Naive thymus-derived CD8-positive, alpha-beta T cell (primary cell): Measurements from ENCODE around the gene RASA1. TPM values are rescaled to one million over a fixed set of nuclear protein-coding genes. Genes with fewer than 3 reads are reported as not detected.
"Not testable (repeated sequence)": the region's sequence is repeated elsewhere in the genome, so short reads cannot be mapped to it uniquely, and the experiment has no call there.

Experiments used
- ATAC-seq, 2 donors: fragments of 150-1000 bp; cut with Tn5 transposase in 1 of 2; sonication (Bioruptor Pico), chemical (Tn5 transposase) in 1 of 2; 1 replicate in 1 of 2; 2 replicates in 1 of 2; pipeline ENCODE4 v1.10.0; 2021; ENCODE audit warnings: mild to moderate bottlenecking in 2 of 2, moderate library complexity in 2 of 2
- POLR2A ChIA-PET: fragments of 350-600 bp; sonication (Branson Sonifier 250); formaldehyde crosslinking; loops from one replicate; lab custom pipeline; 2021; ENCODE audit warnings: antibody characterized with exemption; lab: Charles Lee
- DNase-seq, 10 donors: peaks; one replicate each; pipeline versions ENCODE4 v3.0.0 to v3.0.0-alpha.2; 2020 to 2022
- H3K27ac Mint-ChIP-seq, 10 donors: one replicate each; pipeline ENCODE4 v1.8.0; 2020 to 2022; ENCODE audit warnings: mild to moderate bottlenecking in 10 of 10, mixed read lengths in 10 of 10, moderate library complexity in 4 of 10, inconsistent platforms in 1 of 10
- H3K27me3 Mint-ChIP-seq, 5 donors: one replicate each; pipeline ENCODE4 v1.8.0; 2021 to 2022; ENCODE audit warnings: mixed read lengths in 5 of 5
- H3K36me3 Mint-ChIP-seq, 3 donors: one replicate each; pipeline ENCODE4 v1.8.0; 2020 to 2022; ENCODE audit warnings: mixed read lengths in 3 of 3, mild to moderate bottlenecking in 2 of 3, inconsistent platforms in 1 of 3
- H3K4me1 Mint-ChIP-seq, 4 donors: one replicate each; pipeline ENCODE4 v1.8.0; 2021 to 2022; ENCODE audit warnings: mixed read lengths in 4 of 4
- H3K4me3 Mint-ChIP-seq, 10 donors: one replicate each; pipeline ENCODE4 v1.8.0; 2020 to 2022; ENCODE audit warnings: mild to moderate bottlenecking in 10 of 10, mixed read lengths in 10 of 10, moderate library complexity in 6 of 10, inconsistent platforms in 1 of 10
- H3K9me3 Mint-ChIP-seq, 9 donors: one replicate each; pipeline ENCODE4 v1.8.0; 2020 to 2022; ENCODE audit warnings: mixed read lengths in 9 of 9, mild to moderate bottlenecking in 3 of 9, inconsistent platforms in 1 of 9, moderate library complexity in 1 of 9
- polyA plus RNA-seq, 3 donors: library from polyadenylated mRNA; unstranded; fragments of 300-500 nt; fragmentation: Illumina TruSeq; gene quantifications; one replicate each; pipeline ENCODE4 v1.2.3, GENCODE V29; 2021
- total RNA-seq, 8 experiments: library from RNA in 2 of 8; stranded (reverse) in 2 of 8; gene quantifications; one replicate each; pipeline ENCODE4 v1.2.3 and lab custom pipeline; 2021 to 2026

RASA1 gene
- total and polyA plus RNA-seq, 5 experiments from 2014 or later, result 3.4 to 26.1 (median 7.7) TPM

- ATAC-seq, result peak in 1 of 2 donors; percentile 18
- Mint-ChIP-seq H3K27me3 (no peaks in the 10 kb centered on the region), H3K4me1 (peaks cover 10 to 16% (median 11%) of the 10 kb centered on the region in 4 donors), H3K27ac (peak overlapping the region in 6 of 10 donors; percentile 22 to 66 (median 42)), H3K9me3 (no peaks in the 10 kb centered on the region), H3K4me3 (no peak overlapping the region), H3K36me3 (no peaks in the 10 kb centered on the region)
- DNase-seq, result no peak
- POLR2A ChIA-PET, result no interaction called here
Observed at GRCh38 chr5:87260604-87261192, 7.0 kb upstream of the RASA1 start.

GRCh38 chr5:87263498-87263897, 4.2 kb upstream of the RASA1 start:
- Mint-ChIP-seq H3K27ac (peak overlapping the region in 1 of 10 donors; percentile 59), H3K9me3 (peaks cover 0 to 2% (median 0%) of the 10 kb centered on the region in 9 donors), H3K4me1 (peaks cover 16 to 26% (median 18%) of the 10 kb centered on the region in 4 donors), H3K27me3 (no peaks in the 10 kb centered on the region), H3K36me3 (no peaks in the 10 kb centered on the region), H3K4me3 (no peak overlapping the region)
- ATAC-seq (no peak), DNase-seq (no peak)
- POLR2A ChIA-PET, result no interaction called here

- DNase-seq (no peak), ATAC-seq (no peak)
- peak overlapping the region; percentile 88 to 100 (median 96) for H3K4me3 Mint-ChIP-seq
- H3K27ac Mint-ChIP-seq, result peak overlapping the region; percentile 83 to 97 (median 94)
- POLR2A ChIA-PET, result interaction anchor here (0.8 to 1.0 kb wide), 2 partner anchors 192 to 197 kb away, joined by 3 to 4 read pairs; no protein-coding TSS in a partner anchor
- no peaks in the 10 kb centered on the region for H3K27me3 Mint-ChIP-seq
- peaks cover 21 to 34% (median 32%) of the 10 kb centered on the region in 4 donors for H3K4me1 Mint-ChIP-seq
- peaks cover 0 to 5% (median 3%) of the 10 kb centered on the region in 3 donors for H3K36me3 Mint-ChIP-seq
- peaks cover 0 to 2% (median 0%) of the 10 kb centered on the region in 9 donors for H3K9me3 Mint-ChIP-seq
Observed at GRCh38 chr5:87266914-87267573, 639 bp upstream of the RASA1 start.

GRCh38 chr5:87268126-87268969, 665 bp downstream of the RASA1 start:
- POLR2A ChIA-PET, result interaction anchor here (0.6 to 2.2 kb wide), 9 partner anchors 10 to 193 kb away, joined by 3 to 13 read pairs (median 3); no protein-coding TSS in a partner anchor
- H3K4me1 Mint-ChIP-seq, result peaks cover 18 to 40% (median 34%) of the 10 kb centered on the region in 4 donors
- peak; percentile 77 to 79 for ATAC-seq
- peaks cover 0 to 6% (median 3%) of the 10 kb centered on the region in 3 donors for H3K36me3 Mint-ChIP-seq
- H3K9me3 Mint-ChIP-seq, result peaks cover 0 to 2% (median 0%) of the 10 kb centered on the region in 9 donors
- DNase-seq, result peak; percentile 52 to 83 (median 70)
- no peaks in the 10 kb centered on the region for H3K27me3 Mint-ChIP-seq
- peak overlapping the region; percentile 83 to 97 (median 94) for H3K27ac Mint-ChIP-seq
- H3K4me3 Mint-ChIP-seq, result peak overlapping the region; percentile 88 to 100 (median 96)

GRCh38 chr5:87268970-87269377, 1.3 kb downstream of the RASA1 start:
- Mint-ChIP-seq H3K4me1 (peaks cover 18 to 45% (median 37%) of the 10 kb centered on the region in 4 donors), H3K36me3 (peaks cover 0 to 6% (median 4%) of the 10 kb centered on the region in 3 donors), H3K4me3 (peak overlapping the region; percentile 88 to 100 (median 96)), H3K9me3 (peaks cover 0 to 2% (median 0%) of the 10 kb centered on the region in 9 donors), H3K27ac (peak overlapping the region; percentile 70 to 95 (median 90)), H3K27me3 (no peaks in the 10 kb centered on the region)
- DNase-seq, result peak in 1 of 10 donors; percentile 9
- no peak for ATAC-seq
- POLR2A ChIA-PET, result interaction anchor here (0.8 to 2.2 kb wide), 6 partner anchors 9 to 143 kb away, joined by 3 to 13 read pairs (median 4); no protein-coding TSS in a partner anchor

- Mint-ChIP-seq H3K4me3 (peak overlapping the region in 2 of 10 donors; percentile 32 to 34), H3K4me1 (peaks cover 23 to 64% (median 55%) of the 10 kb centered on the region in 4 donors), H3K27ac (peak overlapping the region in 1 of 10 donors; percentile 67)
- H3K9me3 Mint-ChIP-seq, H3K36me3 Mint-ChIP-seq, DNase-seq, H3K27me3 Mint-ChIP-seq, ATAC-seq: not testable (repeated sequence)
- POLR2A ChIA-PET, result interaction anchor here (0.6 kb wide), 2 partner anchors 48 to 76 kb away, joined by 5 to 6 read pairs; no protein-coding TSS in a partner anchor
Observed at GRCh38 chr5:87270888-87271287, 3.2 kb downstream of the RASA1 start.

- Mint-ChIP-seq H3K27me3 (no peaks in the 10 kb centered on the region), H3K4me3 (peak overlapping the region in 1 of 10 donors; percentile 7), H3K4me1 (peaks cover 14 to 79% (median 54%) of the 10 kb centered on the region in 4 donors), H3K9me3 (no peaks in the 10 kb centered on the region), H3K27ac (peak overlapping the region in 7 of 10 donors; percentile 1 to 65 (median 53)), H3K36me3 (peaks cover 0 to 19% (median 14%) of the 10 kb centered on the region in 3 donors)
- POLR2A ChIA-PET, result no interaction called here
- DNase-seq, result no peak
- ATAC-seq, result no peak
Observed at GRCh38 chr5:87276655-87277054, 9.0 kb downstream of the RASA1 start.

GRCh38 chr5:87277279-87277835, 9.7 kb downstream of the RASA1 start:
- Mint-ChIP-seq H3K4me3 (peak overlapping the region in 1 of 10 donors; percentile 4), H3K27me3 (no peaks in the 10 kb centered on the region), H3K36me3 (peaks cover 0 to 19% (median 13%) of the 10 kb centered on the region in 3 donors), H3K4me1 (peaks cover 20 to 81% (median 58%) of the 10 kb centered on the region in 4 donors), H3K9me3 (no peaks in the 10 kb centered on the region), H3K27ac (peak overlapping the region in 6 of 10 donors; percentile 52 to 81 (median 74))
- POLR2A ChIA-PET, result interaction anchor here (0.9 to 2.9 kb wide), 2 partner anchors 9 to 197 kb away, joined by 4 to 13 read pairs; partner anchors contain the start of gene RASA1
- ATAC-seq (no peak), DNase-seq (no peak)

- Mint-ChIP-seq H3K27ac (peak overlapping the region in 4 of 10 donors; percentile 27 to 76 (median 55)), H3K27me3 (no peaks in the 10 kb centered on the region), H3K4me3 (no peak overlapping the region), H3K9me3 (no peaks in the 10 kb centered on the region), H3K4me1 (peaks cover 24 to 84% (median 64%) of the 10 kb centered on the region in 4 donors), H3K36me3 (peaks cover 0 to 19% (median 13%) of the 10 kb centered on the region in 3 donors)
- ATAC-seq, result no peak
- POLR2A ChIA-PET, result interaction anchor here (0.9 to 2.9 kb wide), 2 partner anchors 10 to 11 kb away, joined by 3 to 13 read pairs; partner anchors contain the start of gene RASA1
- DNase-seq, result no peak
Observed at GRCh38 chr5:87278590-87279100, 11.0 kb downstream of the RASA1 start.

- POLR2A ChIA-PET, result no interaction called here
- Mint-ChIP-seq H3K27ac (peak overlapping the region; percentile 59 to 96 (median 87)), H3K27me3 (no peaks in the 10 kb centered on the region), H3K4me3 (peak overlapping the region; percentile 59 to 82 (median 76)), H3K4me1 (peaks cover 18 to 61% (median 43%) of the 10 kb centered on the region in 4 donors), H3K9me3 (no peaks in the 10 kb centered on the region), H3K36me3 (peaks cover 0 to 20% (median 16%) of the 10 kb centered on the region in 3 donors)
- peak in 3 of 10 donors; percentile 34 to 61 (median 59) for DNase-seq
- ATAC-seq, result peak; percentile 88 to 90
Observed at GRCh38 chr5:87282269-87282668, 14.6 kb downstream of the RASA1 start.

- H3K27me3 Mint-ChIP-seq, POLR2A ChIA-PET, DNase-seq, H3K4me3 Mint-ChIP-seq, H3K27ac Mint-ChIP-seq, ATAC-seq: not testable (repeated sequence)
- Mint-ChIP-seq H3K9me3 (peaks cover 0 to 15% (median 9%) of the 10 kb centered on the region in 9 donors), H3K36me3 (peaks cover 18 to 24% (median 22%) of the 10 kb centered on the region in 3 donors), H3K4me1 (peaks cover 20 to 52% (median 40%) of the 10 kb centered on the region in 4 donors)
Observed at GRCh38 chr5:87287266-87287665, 19.6 kb downstream of the RASA1 start.
